Loucy (cell line): ENCODE results near the gene GNB1L.

Source experiments
- H2AFZ ChIP-seq: fragments of 200-600 bp; sonication (generic); 2 replicates; pipeline ENCODE4 v1.6.0; 2016; ENCODE audit warnings: antibody characterized with exemption, mild to moderate bottlenecking, low read length, moderate library complexity
- H3F3A ChIP-seq: fragments of 200-600 bp; 2 replicates; pipeline ENCODE4 v1.6.0; 2016; ENCODE audit warnings: antibody characterized with exemption, low read depth, mild to moderate bottlenecking
- H3K27me3 ChIP-seq: fragments of 200-600 bp; sonication (generic); 2 replicates; pipeline ENCODE4 v1.6.1; 2014; ENCODE audit warnings: low read length, mild to moderate bottlenecking; ENCODE audit not compliant: insufficient read depth, poor library complexity, severe bottlenecking
- H3K36me3 ChIP-seq: fragments of 200-600 bp; sonication (generic); 2 replicates; pipeline ENCODE4 v1.6.1; 2016; ENCODE audit warnings: low read length; ENCODE audit not compliant: insufficient read depth
- H3K4me1 ChIP-seq: fragments of 200-600 bp; sonication (generic); 2 replicates; pipeline ENCODE4 v1.5.1; 2014; ENCODE audit warnings: low read length, mild to moderate bottlenecking; ENCODE audit not compliant: insufficient read depth, poor library complexity, severe bottlenecking
- H3K4me2 ChIP-seq: fragments of 200-600 bp; sonication (generic); 2 replicates; pipeline ENCODE4 v1.6.0; 2014; ENCODE audit warnings: antibody characterized with exemption, low read length, low read depth, mild to moderate bottlenecking; ENCODE audit not compliant: poor library complexity, severe bottlenecking
- H3K4me3 ChIP-seq: fragments of 200-600 bp; sonication (generic); 2 replicates; pipeline ENCODE4 v1.5.1; 2014; ENCODE audit warnings: low read length, mild to moderate bottlenecking, mixed read lengths; ENCODE audit not compliant: poor library complexity, severe bottlenecking
- H3K79me2 ChIP-seq: fragments of 200-600 bp; sonication (generic); 2 replicates; pipeline ENCODE4 v1.6.1; 2014; ENCODE audit warnings: low read length; ENCODE audit not compliant: insufficient read depth
- H3K9ac ChIP-seq: fragments of 200-600 bp; sonication (generic); 2 replicates; pipeline ENCODE4 v1.6.0; 2014; ENCODE audit warnings: mild to moderate bottlenecking, low read depth, low read length, moderate library complexity; ENCODE audit not compliant: poor library complexity, severe bottlenecking
- H3K9me2 ChIP-seq: fragments of 200-600 bp; sonication (generic); replicated peaks from 2 replicates; pipeline ENCODE4 v1.6.1; 2016; ENCODE audit warnings: low read depth, low read length, mixed read lengths
- H3K9me3 ChIP-seq: fragments of 200-600 bp; sonication (generic); 2 replicates; pipeline ENCODE4 v1.6.1; 2014; ENCODE audit warnings: mild to moderate bottlenecking, antibody characterized with exemption, low read length, low read depth; ENCODE audit not compliant: insufficient read depth
- H4K20me1 ChIP-seq: fragments of 200-600 bp; sonication (generic); 2 replicates; pipeline ENCODE4 v1.6.0; 2014; ENCODE audit warnings: antibody characterized with exemption, low read length, mild to moderate bottlenecking; ENCODE audit not compliant: insufficient read depth, poor library complexity, severe bottlenecking
- CTCF ChIP-seq: fragments of 200-600 bp; sonication (generic); conservative IDR thresholded peaks from 2 replicates; pipeline ENCODE4 v1.5.1; 2014; ENCODE audit warnings: mild to moderate bottlenecking, antibody characterized with exemption, low read length
- EZH2phosphoT487 ChIP-seq: fragments of 200-600 bp; IDR thresholded peaks from 2 replicates; pipeline ENCODE4 v1.6.1; 2018; ENCODE audit warnings: antibody characterized with exemption, mild to moderate bottlenecking, moderate library complexity, borderline replicate concordance

Gene GNB1L

GRCh38 chr22:19867617-19868016 lies 12.9 kb upstream of the GNB1L start:
- Histone ChIP-seq H3F3A (no peaks in the 10 kb centered on the region), H3K79me2 (no peaks in the 10 kb centered on the region), H3K27me3 (no peaks in the 10 kb centered on the region), H3K4me3 (no peak overlapping the region), H3K9ac (no peak overlapping the region), H3K4me2 (no peak overlapping the region), H2AFZ (no peak overlapping the region), H4K20me1 (no peaks in the 10 kb centered on the region), H3K4me1 (no peaks in the 10 kb centered on the region), H3K36me3 (no peaks in the 10 kb centered on the region), H3K9me2 (no peaks in the 10 kb centered on the region), H3K9me3 (no peaks in the 10 kb centered on the region)
- TF ChIP-seq EZH2phosphoT487 (no peak), CTCF (no peak)

- TF ChIP-seq CTCF (no peak), EZH2phosphoT487 (no peak)
- no peaks in the 10 kb centered on the region for H3K9me3 ChIP-seq
- H3K9ac ChIP-seq, result no peak overlapping the region
- H3K4me1 ChIP-seq, result no peaks in the 10 kb centered on the region
- no peaks in the 10 kb centered on the region for H4K20me1 ChIP-seq
- H3K9me2 ChIP-seq, result no peaks in the 10 kb centered on the region
- H3K36me3 ChIP-seq, result no peaks in the 10 kb centered on the region
- no peaks in the 10 kb centered on the region for H3K79me2 ChIP-seq
- no peak overlapping the region for H3K4me3 ChIP-seq
- no peaks in the 10 kb centered on the region for H3F3A ChIP-seq
- no peaks in the 10 kb centered on the region for H3K27me3 ChIP-seq
- no peak overlapping the region for H2AFZ ChIP-seq
- H3K4me2 ChIP-seq, result no peak overlapping the region
These were observed 12.0 kb upstream of the GNB1L start for GRCh38 chr22:19866665-19867009.

GRCh38 chr22:19865141-19865829 lies 10.6 kb upstream of the GNB1L start:
- Histone ChIP-seq H3K36me3 (no peaks in the 10 kb centered on the region), H3K79me2 (no peaks in the 10 kb centered on the region), H3F3A (no peaks in the 10 kb centered on the region), H3K27me3 (no peaks in the 10 kb centered on the region), H3K4me2 (no peak overlapping the region), H3K9ac (no peak overlapping the region), H3K9me2 (no peaks in the 10 kb centered on the region), H4K20me1 (no peaks in the 10 kb centered on the region), H3K4me1 (no peaks in the 10 kb centered on the region), H3K4me3 (no peak overlapping the region), H2AFZ (no peak overlapping the region), H3K9me3 (no peaks in the 10 kb centered on the region)
- TF ChIP-seq CTCF (no peak), EZH2phosphoT487 (no peak)
